HG03045 (cell line): ENCODE results near the gene PCGF3.
"Not testable (repeated sequence)": the region's sequence is repeated elsewhere in the genome, so short reads cannot be mapped to it uniquely, and the experiment has no call there.

Experiments used
- ATAC-seq: cut with Tn5 transposase; IDR thresholded peaks from one replicate; pipeline ENCODE4 v1.9.1; 2021; ENCODE audit warnings: mild to moderate bottlenecking, moderate library complexity; ENCODE audit not compliant: unreplicated experiment

The PCGF3 gene

GRCh38 chr4:793941-794621, 88.4 kb downstream of the PCGF3 start:
- no peak for ATAC-seq

- ATAC-seq: no peak
Observed at GRCh38 chr4:794900-795725, 89.5 kb downstream of the PCGF3 start.

DNA sequence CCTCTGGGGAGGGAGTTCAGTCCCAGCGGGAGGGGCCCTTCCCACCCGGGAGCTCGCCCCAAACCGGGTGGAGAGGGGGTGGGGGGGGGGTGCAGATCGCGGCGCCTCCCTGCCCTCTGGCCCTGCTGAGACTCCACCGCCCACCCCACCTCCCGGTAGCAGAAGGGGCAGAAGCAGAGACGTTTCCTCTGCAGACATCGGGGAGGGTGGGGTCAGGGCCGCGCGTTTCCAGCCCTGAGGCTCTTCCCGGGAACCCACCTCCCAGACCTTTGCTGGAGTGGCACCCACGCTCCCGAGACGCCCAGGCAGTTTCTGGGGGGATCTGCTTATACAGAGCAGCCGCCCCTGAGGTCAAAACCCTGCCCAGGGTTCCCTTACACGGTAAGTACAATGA, 90.1 kb downstream of the PCGF3 start:
- no peak for ATAC-seq

DNA sequence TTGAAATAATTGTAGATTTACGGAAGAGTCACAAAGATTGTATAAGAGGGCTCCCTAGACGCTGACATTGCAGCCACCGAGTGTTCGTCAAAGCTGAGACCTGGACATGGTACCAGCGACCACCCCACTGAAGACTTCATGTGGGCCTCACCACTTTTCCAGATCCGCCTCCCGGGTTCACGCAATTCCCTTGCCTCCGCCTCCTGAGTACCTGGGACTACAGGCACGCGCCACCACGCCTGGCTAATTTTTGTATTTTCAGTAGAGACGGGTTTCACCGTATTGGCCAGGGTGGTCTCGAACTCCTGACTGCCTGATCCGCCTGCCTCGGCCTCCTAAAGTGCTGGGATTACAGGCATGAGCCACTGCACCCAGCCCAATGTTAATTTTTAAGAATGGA, 90.6 kb downstream of the PCGF3 start:
- no peak for ATAC-seq

- no peak for ATAC-seq
Observed at GRCh38 chr4:797066-797465, 91.4 kb downstream of the PCGF3 start.

DNA sequence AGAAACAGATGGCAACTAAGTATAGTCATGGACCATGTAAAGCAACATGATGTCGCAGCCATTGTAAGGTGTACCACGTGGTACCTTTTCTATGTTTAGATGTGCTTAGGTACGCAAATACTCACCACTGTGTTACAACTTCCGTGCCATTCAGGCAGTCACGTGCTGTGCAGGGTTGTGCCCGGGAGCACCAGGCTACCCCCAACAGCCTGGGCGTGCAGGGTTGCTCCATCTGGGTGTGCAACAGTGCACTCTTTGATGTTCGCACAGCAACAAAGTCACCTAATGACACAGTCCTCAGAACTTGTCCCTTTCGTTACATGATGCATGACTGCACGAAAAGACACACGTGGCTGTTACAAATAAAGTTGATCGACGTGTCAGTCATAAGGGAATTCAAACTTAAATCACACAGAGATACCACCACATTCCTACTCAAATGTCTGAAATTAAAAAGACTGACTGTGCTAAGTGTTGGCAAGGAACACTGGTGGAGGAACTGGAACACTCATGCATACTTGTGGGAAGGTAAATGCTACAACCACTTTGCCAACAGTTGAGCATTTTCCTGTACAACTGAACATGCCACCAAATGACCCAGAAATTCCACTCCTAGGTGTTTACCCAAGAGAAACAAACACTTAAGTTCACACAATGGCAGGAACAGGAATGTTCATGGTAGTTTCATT, 95.9 kb downstream of the PCGF3 start:
- no peak for ATAC-seq

DNA sequence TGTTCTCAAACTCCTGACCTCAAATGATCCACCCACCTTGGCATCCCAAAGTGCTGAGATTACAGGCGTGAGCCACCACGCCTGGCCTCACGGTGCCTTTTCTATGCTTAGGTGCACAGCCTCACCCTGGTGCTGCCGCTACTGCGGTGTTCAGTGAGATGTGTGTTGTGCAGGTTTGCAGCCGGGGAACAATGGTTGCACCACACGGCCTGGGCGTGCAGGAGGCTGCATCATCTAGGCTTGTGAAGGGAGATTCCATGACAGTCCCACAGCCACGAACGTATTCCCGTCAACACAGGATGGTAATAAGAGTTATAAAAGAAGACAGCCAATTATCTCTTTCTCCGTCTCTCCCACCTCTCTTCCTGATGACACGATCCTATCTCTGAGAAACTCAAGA, 98.3 kb downstream of the PCGF3 start:
- ATAC-seq: no peak

DNA sequence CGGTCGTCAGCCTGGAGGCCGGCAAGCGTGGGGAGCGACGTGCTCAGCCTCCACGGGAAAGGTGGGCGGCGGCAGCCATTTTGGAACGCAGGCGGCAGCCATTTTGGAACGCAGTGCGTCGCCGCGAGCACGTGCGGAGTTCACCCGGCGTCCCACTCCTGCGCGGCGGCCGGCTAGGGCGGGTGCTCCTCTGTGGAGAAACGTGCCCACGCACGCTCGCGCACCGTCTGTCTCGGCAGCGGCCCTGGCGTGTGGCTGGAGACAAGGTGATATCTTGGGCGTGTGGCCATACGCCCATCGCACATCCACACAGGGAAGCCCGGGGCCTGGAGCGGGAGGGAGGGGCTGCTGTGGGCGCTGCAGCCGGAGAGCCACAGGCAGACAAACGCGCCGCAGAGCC, 99.2 kb downstream of the PCGF3 start:
- no peak for ATAC-seq

GRCh38 chr4:806979-807378, 101.3 kb downstream of the PCGF3 start:
- ATAC-seq: not testable (repeated sequence)

- no peak for ATAC-seq
Observed at GRCh38 chr4:807792-808191, 102.2 kb downstream of the PCGF3 start.

DNA sequence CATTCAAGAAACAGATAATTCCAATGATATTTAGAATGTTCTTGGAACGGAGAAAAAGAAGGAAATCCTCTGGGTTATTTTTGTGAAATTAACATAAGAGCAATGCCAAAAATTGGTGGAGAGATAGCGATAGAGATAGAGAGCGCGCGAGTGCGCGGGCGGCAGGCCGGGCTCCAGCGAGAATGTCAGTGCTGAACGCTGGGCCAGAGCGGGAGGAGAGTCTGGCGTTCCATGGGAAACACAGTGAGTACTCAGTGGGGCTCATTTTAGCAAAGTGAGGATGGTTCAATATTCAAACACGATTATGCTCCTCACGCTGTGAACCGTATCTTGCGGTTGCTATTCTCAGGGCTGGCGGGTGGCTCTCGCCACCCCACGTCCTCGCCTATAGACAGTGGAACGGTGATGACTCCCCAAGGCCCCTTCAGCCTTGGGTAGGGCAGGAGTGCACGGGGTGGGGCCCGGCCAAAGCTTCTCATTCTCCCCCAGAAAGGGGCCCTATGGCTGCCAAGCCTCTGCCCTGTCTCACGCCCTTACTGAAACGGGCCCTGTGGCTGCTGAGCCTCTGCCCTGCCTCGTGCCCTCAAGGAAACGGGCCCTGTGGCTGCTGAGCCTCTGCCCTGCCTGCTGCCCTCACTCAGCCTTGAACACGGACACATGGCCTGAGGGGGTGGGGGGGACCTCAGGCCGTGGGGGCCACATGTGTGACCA, 103.4 kb downstream of the PCGF3 start:
- ATAC-seq: no peak

- ATAC-seq: no peak
Observed at GRCh38 chr4:813900-814299, 108.3 kb downstream of the PCGF3 start.

DNA sequence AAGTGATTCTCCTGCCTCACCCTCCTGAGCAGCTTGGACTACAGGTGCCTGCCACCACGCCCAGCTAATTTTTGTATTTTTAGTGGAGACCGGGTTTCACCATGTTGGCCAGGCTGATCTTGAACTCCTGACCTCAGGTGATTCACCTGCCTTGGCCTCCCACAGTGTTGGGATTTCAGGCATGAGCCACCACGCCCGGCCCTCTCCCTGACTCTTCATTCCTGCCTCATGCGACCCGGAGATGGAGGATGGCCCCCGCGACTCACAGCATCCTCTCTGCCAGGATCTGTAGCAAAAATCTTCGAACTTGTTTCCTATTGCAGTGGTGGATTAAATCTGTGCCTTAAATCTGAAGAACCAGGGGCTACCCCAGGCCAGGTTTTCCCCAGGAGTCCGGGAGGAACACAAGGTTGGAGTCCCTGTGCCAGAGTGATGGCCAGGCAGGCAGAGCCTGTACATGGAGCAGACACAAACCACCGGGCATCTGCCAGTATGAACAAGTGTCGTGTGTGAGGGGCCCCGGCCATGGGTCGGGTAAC, 108.7 kb downstream of the PCGF3 start:
- no peak for ATAC-seq

DNA sequence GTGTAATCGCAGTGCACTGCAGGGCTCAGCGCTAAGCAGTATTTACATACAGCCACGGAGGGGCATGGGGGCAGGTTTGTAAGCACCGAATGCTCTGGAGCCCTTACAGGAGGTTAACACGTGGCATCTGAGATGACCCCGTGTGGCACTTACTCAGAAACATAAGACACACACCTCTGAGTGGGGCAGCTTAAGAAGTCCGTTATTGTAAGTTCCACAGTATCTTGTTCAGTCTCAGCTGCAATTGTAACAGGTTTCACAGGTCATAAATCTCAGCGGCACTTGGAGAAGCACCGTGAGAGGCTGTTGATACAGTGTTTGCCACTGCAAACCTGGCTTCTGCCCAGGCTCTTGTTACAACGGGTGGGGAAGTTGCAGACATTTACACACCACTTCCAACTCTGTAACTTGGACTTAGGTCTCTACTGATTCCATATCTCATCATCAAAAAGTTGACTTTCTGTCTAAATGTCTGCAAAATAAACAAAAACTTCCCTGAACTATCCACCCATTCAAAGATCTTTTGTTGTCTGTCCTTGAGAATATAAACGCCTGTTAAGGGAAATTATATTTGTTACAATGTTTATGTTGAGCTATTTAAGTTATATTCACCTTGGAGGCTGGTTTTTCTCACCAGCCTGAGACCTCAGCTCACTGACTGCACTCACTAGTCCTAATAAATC, 110.0 kb downstream of the PCGF3 start:
- ATAC-seq: no peak

GRCh38 chr4:818106-818921, 112.7 kb downstream of the PCGF3 start:
- ATAC-seq: no peak

GRCh38 chr4:819401-820229, 114.0 kb downstream of the PCGF3 start:
- ATAC-seq: no peak
